IMR-90 (cell line): Measurements from ENCODE around the gene MRPL47. TPM values are rescaled to one million over a fixed set of nuclear protein-coding genes. Genes with fewer than 3 reads are reported as not detected.

Source experiments
- ATAC-seq: fragments of 200-7000 bp; cut with Tn5 transposase; 2 replicates; pipeline ENCODE4 v1.9.1; 2020; ENCODE audit warnings: low read depth, mild to moderate bottlenecking, moderate library complexity
- BruUV-seq: library from RNA; stranded (reverse); fragments of 400-500 nt; replicated peaks from 2 replicates; lab custom pipeline; 2021; lab: Mats Ljungman, UMichigan
- CTCF ChIA-PET: fragments of 300-600 bp; formaldehyde crosslinking; extraction: SDS; loops from one replicate; lab custom pipeline; 2021; ENCODE audit warnings: antibody characterized with exemption; lab: Yijun Ruan, JAX
- POLR2A ChIA-PET: fragments of 300-600 bp; sonication (Branson Sonifier 250); formaldehyde crosslinking; loops from one replicate; lab custom pipeline; 2022; ENCODE audit warnings: antibody characterized with exemption; ENCODE audit not compliant: unreplicated experiment; lab: Charles Lee
- DNase-seq: peaks from one replicate; pipeline ENCODE4 v3.0.0; 2013
- H2AFZ ChIP-seq: replicated peaks from 2 replicates; pipeline ENCODE3; 2013; ENCODE audit warnings: low read length, mild to moderate bottlenecking; ENCODE audit not compliant: poor library complexity
- H2AK5ac ChIP-seq: 2 replicates; pipeline ENCODE4 v1.6.1; 2013; ENCODE audit warnings: low read depth, low read length, inconsistent platforms
- H2AK9ac ChIP-seq: replicated peaks from 2 replicates; pipeline ENCODE3; 2013; ENCODE audit warnings: mild to moderate bottlenecking, low read depth, low read length, moderate library complexity; ENCODE audit not compliant: poor library complexity
- H2BK120ac ChIP-seq: 2 replicates; pipeline ENCODE4 v1.6.1; 2013; ENCODE audit warnings: low read depth, low read length, inconsistent platforms
- H2BK15ac ChIP-seq: 3 replicates; pipeline ENCODE4 v1.6.1; 2013; ENCODE audit warnings: low read depth, low read length, inconsistent platforms
- H2BK20ac ChIP-seq: 2 replicates; pipeline ENCODE4 v1.6.1; 2013; ENCODE audit warnings: low read depth, mild to moderate bottlenecking, inconsistent platforms, low read length, moderate library complexity
- H2BK5ac ChIP-seq: 2 replicates; pipeline ENCODE4 v1.6.1; 2013; ENCODE audit warnings: mild to moderate bottlenecking, low read depth, low read length, inconsistent platforms; ENCODE audit not compliant: poor library complexity, severe bottlenecking
- H3K14ac ChIP-seq: replicated peaks from 2 replicates; pipeline ENCODE4 v1.6.1; 2013; ENCODE audit warnings: low read depth, low read length, inconsistent platforms
- H3K18ac ChIP-seq: 2 replicates; pipeline ENCODE4 v1.6.1; 2013; ENCODE audit warnings: low read depth, low read length, control low read depth
- H3K23ac ChIP-seq: 2 replicates; pipeline ENCODE4 v1.6.1; 2013; ENCODE audit warnings: low read depth, low read length, inconsistent platforms
- H3K27ac ChIP-seq: 2 replicates; pipeline ENCODE4 v1.5.1; 2013; ENCODE audit warnings: mild to moderate bottlenecking, control low read depth, low read length; ENCODE audit not compliant: insufficient read depth
- H3K27me3 ChIP-seq: 2 replicates; pipeline ENCODE4 v1.6.1; 2013; ENCODE audit warnings: low read length; ENCODE audit not compliant: control insufficient read depth, insufficient read depth
- H3K36me3 ChIP-seq: 2 replicates; pipeline ENCODE4 v1.6.1; 2013; ENCODE audit warnings: low read length, mixed read lengths; ENCODE audit not compliant: control insufficient read depth, insufficient read depth
- H3K4ac ChIP-seq: 2 replicates; pipeline ENCODE4 v1.6.1; 2013; ENCODE audit warnings: low read depth, low read length, inconsistent platforms
- H3K4me1 ChIP-seq: 2 replicates; pipeline ENCODE4 v1.6.1; 2013; ENCODE audit warnings: low read length, mixed read lengths; ENCODE audit not compliant: control insufficient read depth, insufficient read depth
- H3K4me2 ChIP-seq: 2 replicates; pipeline ENCODE4 v1.6.1; 2013; ENCODE audit warnings: low read depth, mild to moderate bottlenecking, control low read depth, low read length, moderate library complexity
- H3K4me3 ChIP-seq: 2 replicates; pipeline ENCODE4 v1.5.1; 2013; ENCODE audit warnings: low read depth, mild to moderate bottlenecking, control low read depth, low read length, moderate library complexity; ENCODE audit not compliant: insufficient read depth
- H3K56ac ChIP-seq: 2 replicates; pipeline ENCODE4 v1.6.1; 2013; ENCODE audit warnings: low read length, inconsistent platforms; ENCODE audit not compliant: insufficient read depth; ENCODE audit errors: extremely low read depth
- H3K79me1 ChIP-seq, 2 experiments: 2 replicates each; pipeline ENCODE4 v1.6.1; 2013; ENCODE audit warnings: low read length in 2 of 2, inconsistent platforms in 1 of 2, low read depth in 1 of 2
- H3K9ac ChIP-seq: 2 replicates; pipeline ENCODE4 v1.6.1; 2013; ENCODE audit warnings: low read depth, low read length, control low read depth
- H3K9me1 ChIP-seq: 2 replicates; pipeline ENCODE4 v1.6.1; 2013; ENCODE audit warnings: low read length, inconsistent platforms; ENCODE audit not compliant: insufficient read depth
- H3K9me3 ChIP-seq: 2 replicates; pipeline ENCODE4 v1.6.1; 2013; ENCODE audit warnings: low read length; ENCODE audit not compliant: control insufficient read depth, insufficient read depth
- H4K20me1 ChIP-seq: 2 replicates; pipeline ENCODE4 v1.6.1; 2013; ENCODE audit warnings: low read length, inconsistent platforms; ENCODE audit not compliant: insufficient read depth
- H4K5ac ChIP-seq: 2 replicates; pipeline ENCODE4 v1.6.1; 2013; ENCODE audit warnings: mild to moderate bottlenecking, low read depth, low read length, control low read depth
- H4K8ac ChIP-seq, 2 experiments: 2 replicates each; pipeline ENCODE4 v1.6.1; 2013; ENCODE audit warnings: low read depth in 2 of 2, low read length in 2 of 2, control low read depth in 1 of 2, inconsistent platforms in 1 of 2
- H4K91ac ChIP-seq: 2 replicates; pipeline ENCODE4 v1.6.1; 2013; ENCODE audit warnings: low read depth, low read length, inconsistent platforms; ENCODE audit not compliant: insufficient read depth
- BHLHE40 ChIP-seq: fragments of 150-350 bp; IDR thresholded peaks from 2 replicates; pipeline ENCODE4 v1.6.1; 2016; ENCODE audit warnings: mild to moderate bottlenecking, low read depth, low read length
- CEBPB ChIP-seq: IDR thresholded peaks from 2 replicates; pipeline ENCODE4 v1.6.1; 2012; ENCODE audit warnings: low read depth, low read length, improper control_type of control experiment
- CHD1 ChIP-seq: IDR thresholded peaks from 2 replicates; pipeline ENCODE4 v1.6.1; 2012; ENCODE audit warnings: low read depth, low read length, improper control_type of control experiment
- FOS ChIP-seq: fragments of 150-350 bp; IDR thresholded peaks from 2 replicates; pipeline ENCODE4 v1.6.1; 2016; ENCODE audit warnings: low read depth, low read length
- MAFK ChIP-seq: IDR thresholded peaks from 2 replicates; pipeline ENCODE4 v1.6.1; 2012; ENCODE audit warnings: low read depth, low read length, improper control_type of control experiment
- MAZ ChIP-seq: IDR thresholded peaks from 2 replicates; pipeline ENCODE4 v1.6.1; 2012; ENCODE audit warnings: low read depth, mild to moderate bottlenecking, low read length, improper control_type of control experiment, moderate library complexity, borderline replicate concordance
- MXI1 ChIP-seq: IDR thresholded peaks from 2 replicates; pipeline ENCODE4 v1.6.1; 2012; ENCODE audit warnings: low read depth, mild to moderate bottlenecking, low read length, moderate library complexity, borderline replicate concordance
- NFE2L2 ChIP-seq: fragments of 150-350 bp; IDR thresholded peaks from 2 replicates; pipeline ENCODE4 v1.6.1; 2016; ENCODE audit warnings: low read depth, mild to moderate bottlenecking, low read length
- POLR2A ChIP-seq: IDR thresholded peaks from 2 replicates; pipeline ENCODE4 v1.6.1; 2012; ENCODE audit warnings: mild to moderate bottlenecking, low read depth, low read length
- RAD21 ChIP-seq: IDR thresholded peaks from 2 replicates; pipeline ENCODE4 v1.6.1; 2012; ENCODE audit warnings: low read length, improper control_type of control experiment
- RCOR1 ChIP-seq: IDR thresholded peaks from 2 replicates; pipeline ENCODE4 v1.6.1; 2012; ENCODE audit warnings: mild to moderate bottlenecking, low read length, improper control_type of control experiment; ENCODE audit not compliant: insufficient replicate concordance
- RFX5 ChIP-seq: IDR thresholded peaks from 2 replicates; pipeline ENCODE4 v1.8.0; 2012; ENCODE audit warnings: low read depth, mild to moderate bottlenecking, low read length, moderate library complexity
- SMC3 ChIP-seq: fragments of 150-350 bp; IDR thresholded peaks from 2 replicates; pipeline ENCODE4 v1.6.1; 2016; ENCODE audit warnings: low read depth, mild to moderate bottlenecking, antibody characterized with exemption, low read length, moderate library complexity
- USF2 ChIP-seq: fragments of 150-350 bp; IDR thresholded peaks from 2 replicates; pipeline ENCODE4 v1.6.1; 2017; ENCODE audit warnings: mild to moderate bottlenecking, antibody characterized with exemption, low read length, low read depth
- whole genome bisulfite sequencing, 2 experiments: methylation state at CpG; one replicate each; pipeline versions ENCODE4 v1.1.5 to v1.1.7; 2013; ENCODE audit warnings: missing lambda C conversion rate in 2 of 2; ENCODE audit not compliant: insufficient read length in 1 of 2; ENCODE audit errors: extremely low coverage in 2 of 2; 5-methylcytosine and 5-hydroxymethylcytosine counted together
- dilution Hi-C: fragments of 300-500 bp; cut with HindIII; formaldehyde crosslinking; loops from one replicate; pipeline ENCODE4 v1.14.3; 2018; ENCODE audit warnings: low sequenced_read_pairs; ENCODE audit not compliant: unreplicated experiment
- in situ Hi-C: fragments of 300-500 bp; cut with MboI; formaldehyde crosslinking; loops from 3 replicates; pipeline ENCODE4 v1.14.3; 2019; ENCODE audit warnings: low sequenced_read_pairs, inconsistent platforms, mixed read lengths
- intact Hi-C: fragments of 100-400 bp; cut with micrococcal nuclease; formaldehyde crosslinking; loops from 2 replicates; pipeline ENCODE4 v1.10.0; 2022
- polyA plus RNA-seq, 3 experiments: library from polyadenylated mRNA; depleted of rRNA; stranded (reverse); fragments of >200 nt; gene quantifications; 2 replicates each; pipeline ENCODE4 v1.2.3, GENCODE V29; 2012; ENCODE audit warnings: low replicate concordance in 1 of 3
- total RNA-seq: library from RNA; depleted of rRNA; stranded (reverse); fragments of >200 nt; gene quantifications from 2 replicates; pipeline ENCODE4 v1.2.3, GENCODE V29; 2012
- TF ChIP-seq, protein P1 (sequence below): conservative IDR thresholded peaks from 2 replicates; pipeline ENCODE4 v1.5.1; 2012; ENCODE audit warnings: mild to moderate bottlenecking, low read depth, low read length, improper control_type of control experiment
- TF ChIP-seq, protein P2 (sequence below): fragments of 150-350 bp; IDR thresholded peaks from 2 replicates; pipeline ENCODE4 v1.6.1; 2016; ENCODE audit warnings: low read depth, mild to moderate bottlenecking, low read length, moderate library complexity, borderline replicate concordance

Gene MRPL47
- total and polyA plus RNA-seq, 2 of the 4 experiments (the other 2 are of a cell fraction) = 41.4 to 43.7 TPM

DNA sequence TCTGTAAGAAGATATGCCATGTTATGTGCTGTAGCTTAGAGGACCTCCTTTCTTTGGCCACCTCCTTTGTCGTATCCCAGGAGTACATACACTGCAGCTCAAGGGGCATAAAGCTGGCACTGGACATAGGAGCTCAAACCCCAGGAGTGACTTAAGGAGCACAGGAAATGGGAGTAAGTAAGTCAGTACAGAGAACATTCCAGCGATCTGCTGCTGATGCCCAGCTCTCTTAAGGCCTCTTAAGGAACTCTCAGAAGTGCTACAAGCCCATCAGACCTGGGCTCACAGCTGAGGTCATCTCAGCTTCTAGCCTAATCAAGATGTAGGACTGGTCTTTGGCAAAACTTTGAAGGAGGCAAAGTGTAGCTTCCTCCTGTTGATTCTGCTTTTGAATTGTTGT lies 63.3 kb downstream of the MRPL47 start:
- ATAC-seq (no peak), DNase-seq (no peak)
- H2BK20ac ChIP-seq = no peak overlapping the region
- no peak overlapping the region for H2BK15ac ChIP-seq
- no CpG with 5 or more reads among the region's 2 CpGs for WGBS, 2 experiments
- no peaks in the 10 kb centered on the region for H3K79me1 ChIP-seq
- intact Hi-C loops (no loop called here), dilution Hi-C loops (no loop called here), in situ Hi-C loops (no loop called here)
- TF ChIP-seq FOS (no peak), MXI1 (no peak), RFX5 (no peak), MAZ (no peak), USF2 (no peak), RAD21 (no peak), CEBPB (no peak), NFE2L2 (no peak), MAFK (no peak), BHLHE40 (no peak), RCOR1 (no peak), CHD1 (no peak), SMC3 (no peak), POLR2A (no peak)
- TF ChIP-seq, protein P1, sequence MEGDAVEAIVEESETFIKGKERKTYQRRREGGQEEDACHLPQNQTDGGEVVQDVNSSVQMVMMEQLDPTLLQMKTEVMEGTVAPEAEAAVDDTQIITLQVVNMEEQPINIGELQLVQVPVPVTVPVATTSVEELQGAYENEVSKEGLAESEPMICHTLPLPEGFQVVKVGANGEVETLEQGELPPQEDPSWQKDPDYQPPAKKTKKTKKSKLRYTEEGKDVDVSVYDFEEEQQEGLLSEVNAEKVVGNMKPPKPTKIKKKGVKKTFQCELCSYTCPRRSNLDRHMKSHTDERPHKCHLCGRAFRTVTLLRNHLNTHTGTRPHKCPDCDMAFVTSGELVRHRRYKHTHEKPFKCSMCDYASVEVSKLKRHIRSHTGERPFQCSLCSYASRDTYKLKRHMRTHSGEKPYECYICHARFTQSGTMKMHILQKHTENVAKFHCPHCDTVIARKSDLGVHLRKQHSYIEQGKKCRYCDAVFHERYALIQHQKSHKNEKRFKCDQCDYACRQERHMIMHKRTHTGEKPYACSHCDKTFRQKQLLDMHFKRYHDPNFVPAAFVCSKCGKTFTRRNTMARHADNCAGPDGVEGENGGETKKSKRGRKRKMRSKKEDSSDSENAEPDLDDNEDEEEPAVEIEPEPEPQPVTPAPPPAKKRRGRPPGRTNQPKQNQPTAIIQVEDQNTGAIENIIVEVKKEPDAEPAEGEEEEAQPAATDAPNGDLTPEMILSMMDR = no peak
- TF ChIP-seq, protein P2, sequence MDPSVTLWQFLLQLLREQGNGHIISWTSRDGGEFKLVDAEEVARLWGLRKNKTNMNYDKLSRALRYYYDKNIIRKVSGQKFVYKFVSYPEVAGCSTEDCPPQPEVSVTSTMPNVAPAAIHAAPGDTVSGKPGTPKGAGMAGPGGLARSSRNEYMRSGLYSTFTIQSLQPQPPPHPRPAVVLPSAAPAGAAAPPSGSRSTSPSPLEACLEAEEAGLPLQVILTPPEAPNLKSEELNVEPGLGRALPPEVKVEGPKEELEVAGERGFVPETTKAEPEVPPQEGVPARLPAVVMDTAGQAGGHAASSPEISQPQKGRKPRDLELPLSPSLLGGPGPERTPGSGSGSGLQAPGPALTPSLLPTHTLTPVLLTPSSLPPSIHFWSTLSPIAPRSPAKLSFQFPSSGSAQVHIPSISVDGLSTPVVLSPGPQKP = no peak
- no peak overlapping the region for H4K8ac ChIP-seq
- H3K4me1 ChIP-seq = 0 out of 2 replicates have a peak, but pooled peaks cover 3% of the 10 kb centered on the region
- H3K4me3 ChIP-seq = no peak overlapping the region
- CTCF ChIA-PET = no interaction called here
- H2AK9ac ChIP-seq = no peak overlapping the region
- H3K9me1 ChIP-seq = no peaks in the 10 kb centered on the region
- no peak overlapping the region for H3K14ac ChIP-seq
- no peak overlapping the region for H3K18ac ChIP-seq
- H4K91ac ChIP-seq = no peak overlapping the region
- no peak overlapping the region for H2AFZ ChIP-seq
- no peaks in the 10 kb centered on the region for H4K20me1 ChIP-seq
- H3K9me3 ChIP-seq = peaks cover 7% of the 10 kb centered on the region
- H4K5ac ChIP-seq = no peak overlapping the region
- no peak overlapping the region for H3K27ac ChIP-seq
- H3K4me2 ChIP-seq = no peak overlapping the region
- H3K23ac ChIP-seq = no peak overlapping the region
- no TSS peak for BruUV-seq
- H2BK120ac ChIP-seq = no peak overlapping the region
- H2AK5ac ChIP-seq = no peak overlapping the region
- H3K27me3 ChIP-seq = no peaks in the 10 kb centered on the region
- no peak overlapping the region for H3K4ac ChIP-seq
- no peaks in the 10 kb centered on the region for H3K36me3 ChIP-seq
- POLR2A ChIA-PET = no interaction called here
- H3K9ac ChIP-seq = no peak overlapping the region
- no peak overlapping the region for H2BK5ac ChIP-seq
- H3K56ac ChIP-seq = no peak overlapping the region
